Measurements from ENCODE around the gene CNNM4.

DNA sequence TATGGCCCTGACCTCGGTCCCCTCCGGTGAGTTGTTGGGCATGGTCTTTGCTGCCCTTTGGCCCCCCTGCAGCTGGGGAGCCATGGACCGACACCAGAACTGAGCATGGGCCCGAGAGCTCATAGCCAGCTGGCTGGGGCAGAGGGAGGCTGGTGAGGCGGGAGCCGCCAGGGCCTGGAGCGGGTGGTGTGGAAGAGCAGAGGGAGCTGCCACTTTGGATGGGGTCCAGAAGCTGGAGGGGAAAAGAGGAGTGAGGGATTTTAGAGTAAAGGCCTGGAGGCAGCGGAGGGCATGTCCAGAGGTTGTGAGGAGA lies 38.9 kb downstream of the CNNM4 start:
- TF ChIP-seq, protein P1, sequence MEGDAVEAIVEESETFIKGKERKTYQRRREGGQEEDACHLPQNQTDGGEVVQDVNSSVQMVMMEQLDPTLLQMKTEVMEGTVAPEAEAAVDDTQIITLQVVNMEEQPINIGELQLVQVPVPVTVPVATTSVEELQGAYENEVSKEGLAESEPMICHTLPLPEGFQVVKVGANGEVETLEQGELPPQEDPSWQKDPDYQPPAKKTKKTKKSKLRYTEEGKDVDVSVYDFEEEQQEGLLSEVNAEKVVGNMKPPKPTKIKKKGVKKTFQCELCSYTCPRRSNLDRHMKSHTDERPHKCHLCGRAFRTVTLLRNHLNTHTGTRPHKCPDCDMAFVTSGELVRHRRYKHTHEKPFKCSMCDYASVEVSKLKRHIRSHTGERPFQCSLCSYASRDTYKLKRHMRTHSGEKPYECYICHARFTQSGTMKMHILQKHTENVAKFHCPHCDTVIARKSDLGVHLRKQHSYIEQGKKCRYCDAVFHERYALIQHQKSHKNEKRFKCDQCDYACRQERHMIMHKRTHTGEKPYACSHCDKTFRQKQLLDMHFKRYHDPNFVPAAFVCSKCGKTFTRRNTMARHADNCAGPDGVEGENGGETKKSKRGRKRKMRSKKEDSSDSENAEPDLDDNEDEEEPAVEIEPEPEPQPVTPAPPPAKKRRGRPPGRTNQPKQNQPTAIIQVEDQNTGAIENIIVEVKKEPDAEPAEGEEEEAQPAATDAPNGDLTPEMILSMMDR (IDR thresholded peaks at IDR 0.05; ENCODE audit: low read depth, low read length, missing input control): no peak
- no peak for TF ChIP-seq JUND (IDR thresholded peaks at IDR 0.05)
- TF ChIP-seq, protein P2, sequence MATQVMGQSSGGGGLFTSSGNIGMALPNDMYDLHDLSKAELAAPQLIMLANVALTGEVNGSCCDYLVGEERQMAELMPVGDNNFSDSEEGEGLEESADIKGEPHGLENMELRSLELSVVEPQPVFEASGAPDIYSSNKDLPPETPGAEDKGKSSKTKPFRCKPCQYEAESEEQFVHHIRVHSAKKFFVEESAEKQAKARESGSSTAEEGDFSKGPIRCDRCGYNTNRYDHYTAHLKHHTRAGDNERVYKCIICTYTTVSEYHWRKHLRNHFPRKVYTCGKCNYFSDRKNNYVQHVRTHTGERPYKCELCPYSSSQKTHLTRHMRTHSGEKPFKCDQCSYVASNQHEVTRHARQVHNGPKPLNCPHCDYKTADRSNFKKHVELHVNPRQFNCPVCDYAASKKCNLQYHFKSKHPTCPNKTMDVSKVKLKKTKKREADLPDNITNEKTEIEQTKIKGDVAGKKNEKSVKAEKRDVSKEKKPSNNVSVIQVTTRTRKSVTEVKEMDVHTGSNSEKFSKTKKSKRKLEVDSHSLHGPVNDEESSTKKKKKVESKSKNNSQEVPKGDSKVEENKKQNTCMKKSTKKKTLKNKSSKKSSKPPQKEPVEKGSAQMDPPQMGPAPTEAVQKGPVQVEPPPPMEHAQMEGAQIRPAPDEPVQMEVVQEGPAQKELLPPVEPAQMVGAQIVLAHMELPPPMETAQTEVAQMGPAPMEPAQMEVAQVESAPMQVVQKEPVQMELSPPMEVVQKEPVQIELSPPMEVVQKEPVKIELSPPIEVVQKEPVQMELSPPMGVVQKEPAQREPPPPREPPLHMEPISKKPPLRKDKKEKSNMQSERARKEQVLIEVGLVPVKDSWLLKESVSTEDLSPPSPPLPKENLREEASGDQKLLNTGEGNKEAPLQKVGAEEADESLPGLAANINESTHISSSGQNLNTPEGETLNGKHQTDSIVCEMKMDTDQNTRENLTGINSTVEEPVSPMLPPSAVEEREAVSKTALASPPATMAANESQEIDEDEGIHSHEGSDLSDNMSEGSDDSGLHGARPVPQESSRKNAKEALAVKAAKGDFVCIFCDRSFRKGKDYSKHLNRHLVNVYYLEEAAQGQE (IDR thresholded peaks at IDR 0.05): no peak
- TF ChIP-seq, protein P3, sequence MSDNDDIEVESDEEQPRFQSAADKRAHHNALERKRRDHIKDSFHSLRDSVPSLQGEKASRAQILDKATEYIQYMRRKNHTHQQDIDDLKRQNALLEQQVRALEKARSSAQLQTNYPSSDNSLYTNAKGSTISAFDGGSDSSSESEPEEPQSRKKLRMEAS (IDR thresholded peaks at IDR 0.05): no peak
- no peak for TF ChIP-seq FOXA2 (IDR thresholded peaks at IDR 0.05)
- TF ChIP-seq GABPA (IDR thresholded peaks at IDR 0.05 in 1 of 2, conservative IDR thresholded peaks at IDR 0.05 in 1 of 2): no peak
- TF ChIP-seq TAF1 (conservative IDR thresholded peaks at IDR 0.05): no peak
- no peak for TF ChIP-seq SP1 (IDR thresholded peaks at IDR 0.05)
- no peak for TF ChIP-seq EGR1 (IDR thresholded peaks at IDR 0.05; ENCODE audit: low read depth in 2 of 2)
- TF ChIP-seq, protein P4, sequence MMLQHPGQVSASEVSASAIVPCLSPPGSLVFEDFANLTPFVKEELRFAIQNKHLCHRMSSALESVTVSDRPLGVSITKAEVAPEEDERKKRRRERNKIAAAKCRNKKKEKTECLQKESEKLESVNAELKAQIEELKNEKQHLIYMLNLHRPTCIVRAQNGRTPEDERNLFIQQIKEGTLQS (IDR thresholded peaks at IDR 0.05): no peak
- no peak for TF ChIP-seq HNF4G (IDR thresholded peaks at IDR 0.05)
- TF ChIP-seq YY1 (IDR thresholded peaks at IDR 0.05): no peak
- TF ChIP-seq RAD21 (IDR thresholded peaks at IDR 0.05): no peak
